Measurements from ENCODE around the gene IL19.

IL19 gene

DNA sequence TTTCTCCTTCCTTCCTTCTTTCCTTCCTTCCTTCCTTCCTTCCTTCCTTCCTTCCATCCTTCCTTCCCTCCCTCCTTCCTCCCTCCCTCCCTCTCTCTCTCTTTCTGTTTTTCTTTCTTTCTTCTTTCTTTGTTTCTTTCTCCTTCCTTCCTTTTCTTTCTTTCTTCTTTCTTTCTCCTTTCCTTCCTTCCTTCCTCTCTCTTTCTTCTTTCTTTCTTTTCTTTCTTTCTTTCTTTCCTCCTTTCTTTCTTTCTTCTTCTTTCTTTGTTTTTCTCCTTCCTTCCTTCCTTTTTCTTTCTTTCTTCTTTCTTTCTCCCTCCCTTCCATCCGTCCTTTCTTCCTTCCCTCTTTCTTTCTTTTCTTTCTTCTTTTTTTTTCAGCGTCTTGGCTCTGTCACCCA, 18.1 kb upstream of the IL19 start:
- H4K8ac ChIP-seq (ENCODE audit: low read depth, low read length) = no peak overlapping the region
- H4K91ac ChIP-seq (ENCODE audit: low read depth, low read length) = no peak overlapping the region
- no peak overlapping the region for H3K27ac ChIP-seq (ENCODE audit: low read depth, low read length)
- H3K23ac ChIP-seq (ENCODE audit: low read length) = no peak overlapping the region
- H3K36me3 ChIP-seq (ENCODE audit: control insufficient read depth in 1 of 2, insufficient read depth in 2 of 2, low read length in 2 of 2) = no peaks in the 10 kb centered on the region
- H3K9me3 ChIP-seq (ENCODE audit: insufficient read depth, low read depth, low read length) = no peaks in the 10 kb centered on the region
- H3K4me2 ChIP-seq (ENCODE audit: low read length) = no peak overlapping the region
- no peak overlapping the region for H3K4me3 ChIP-seq (ENCODE audit: low read depth, low read length)
- no peak overlapping the region for H2AFZ ChIP-seq (ENCODE audit: insufficient read depth, low read length, poor library complexity)
- no peak overlapping the region for H2AK5ac ChIP-seq (ENCODE audit: low read length)
- no peak overlapping the region for H2BK5ac ChIP-seq (ENCODE audit: low read depth, low read length, poor library complexity)
- H3K18ac ChIP-seq (ENCODE audit: low read length) = no peak overlapping the region
- H2BK12ac ChIP-seq (ENCODE audit: low read length) = no peak overlapping the region
- no peak overlapping the region for H2BK120ac ChIP-seq (ENCODE audit: insufficient read depth, low read length, poor library complexity)
- no peak for DNase-seq
- no peaks in the 10 kb centered on the region for H3K4me1 ChIP-seq (ENCODE audit: control insufficient read depth in 1 of 2, insufficient read depth in 2 of 2, low read length in 2 of 2)
- H3K79me1 ChIP-seq (ENCODE audit: low read length) = no peaks in the 10 kb centered on the region
- H3K4ac ChIP-seq (ENCODE audit: low read depth, low read length) = no peak overlapping the region
- WGBS (ENCODE audit: extremely low coverage, insufficient coverage, insufficient read length) = no CpG with 5 or more reads among the region's 2 CpGs
- H4K12ac ChIP-seq (ENCODE audit: low read depth, low read length) = no peak overlapping the region
- no peak overlapping the region for H3K9ac ChIP-seq (ENCODE audit: low read length)
- H3K79me2 ChIP-seq (ENCODE audit: control insufficient read depth, insufficient read depth, low read length, poor library complexity) = no peaks in the 10 kb centered on the region
- H3K27me3 ChIP-seq (ENCODE audit: insufficient read depth, low read length) = no peaks in the 10 kb centered on the region
- no peak overlapping the region for H3K14ac ChIP-seq (ENCODE audit: low read length)

- Histone ChIP-seq H3K4me1 (ENCODE audit: control insufficient read depth in 1 of 2, insufficient read depth in 2 of 2, low read length in 2 of 2) (no peaks in the 10 kb centered on the region), H3K18ac (ENCODE audit: low read length) (no peak overlapping the region), H3K4ac (ENCODE audit: low read depth, low read length) (no peak overlapping the region), H2BK120ac (ENCODE audit: insufficient read depth, low read length, poor library complexity) (no peak overlapping the region), H3K23ac (ENCODE audit: low read length) (no peak overlapping the region), H3K36me3 (ENCODE audit: control insufficient read depth in 1 of 2, insufficient read depth in 2 of 2, low read length in 2 of 2) (no peaks in the 10 kb centered on the region), H2BK12ac (ENCODE audit: low read length) (no peak overlapping the region), H3K9ac (ENCODE audit: low read length) (no peak overlapping the region), H3K4me2 (ENCODE audit: low read length) (no peak overlapping the region), H3K27me3 (ENCODE audit: insufficient read depth, low read length) (no peaks in the 10 kb centered on the region), H3K79me2 (ENCODE audit: control insufficient read depth, insufficient read depth, low read length, poor library complexity) (no peaks in the 10 kb centered on the region), H3K14ac (ENCODE audit: low read length) (no peak overlapping the region), H4K8ac (ENCODE audit: low read depth, low read length) (no peak overlapping the region), H3K79me1 (ENCODE audit: low read length) (no peaks in the 10 kb centered on the region), H2BK5ac (ENCODE audit: low read depth, low read length, poor library complexity) (no peak overlapping the region), H4K12ac (ENCODE audit: low read depth, low read length) (no peak overlapping the region), H3K27ac (ENCODE audit: low read depth, low read length) (no peak overlapping the region), H2AFZ (ENCODE audit: insufficient read depth, low read length, poor library complexity) (no peak overlapping the region), H3K4me3 (ENCODE audit: low read depth, low read length) (no peak overlapping the region), H3K9me3 (ENCODE audit: insufficient read depth, low read depth, low read length) (no peaks in the 10 kb centered on the region), H4K91ac (ENCODE audit: low read depth, low read length) (no peak overlapping the region), H2AK5ac (ENCODE audit: low read length) (no peak overlapping the region)
- DNase-seq = peak in 1 of 2 donors; percentile 34
- WGBS (ENCODE audit: extremely low coverage, insufficient coverage, insufficient read length) = no CpG with 5 or more reads among the region's 3 CpGs
Measured at GRCh38 chr1:206753141-206753540, 17.4 kb upstream of the IL19 start.

DNA sequence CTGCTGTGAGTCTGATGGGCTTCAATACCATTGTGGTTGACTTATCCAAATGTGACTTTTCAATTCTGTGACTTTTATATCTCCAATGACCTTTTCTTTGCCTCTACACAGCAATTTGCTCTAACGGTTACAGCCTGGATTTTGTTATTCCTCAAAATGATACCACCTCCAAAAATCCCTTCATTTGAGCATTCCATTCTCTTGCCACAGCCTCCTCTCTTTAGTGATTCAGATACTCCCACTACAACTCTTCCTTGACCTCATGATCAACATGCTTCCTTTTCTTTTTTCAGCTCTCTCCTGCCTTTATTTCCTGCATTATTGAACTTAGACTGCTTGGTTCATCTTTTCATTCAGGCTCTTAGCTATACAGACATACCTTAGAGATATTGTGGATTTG, 16.6 kb upstream of the IL19 start:
- Histone ChIP-seq H3K9me3 (ENCODE audit: insufficient read depth, low read depth, low read length) (no peaks in the 10 kb centered on the region), H3K79me2 (ENCODE audit: control insufficient read depth, insufficient read depth, low read length, poor library complexity) (no peaks in the 10 kb centered on the region), H3K36me3 (ENCODE audit: control insufficient read depth in 1 of 2, insufficient read depth in 2 of 2, low read length in 2 of 2) (no peaks in the 10 kb centered on the region), H4K12ac (ENCODE audit: low read depth, low read length) (no peak overlapping the region), H3K27me3 (ENCODE audit: insufficient read depth, low read length) (no peaks in the 10 kb centered on the region), H2BK120ac (ENCODE audit: insufficient read depth, low read length, poor library complexity) (no peak overlapping the region), H3K23ac (ENCODE audit: low read length) (no peak overlapping the region), H3K18ac (ENCODE audit: low read length) (no peak overlapping the region), H3K4me2 (ENCODE audit: low read length) (no peak overlapping the region), H3K14ac (ENCODE audit: low read length) (no peak overlapping the region), H3K27ac (ENCODE audit: low read depth, low read length) (no peak overlapping the region), H2AK5ac (ENCODE audit: low read length) (no peak overlapping the region), H3K79me1 (ENCODE audit: low read length) (no peaks in the 10 kb centered on the region), H3K9ac (ENCODE audit: low read length) (no peak overlapping the region), H2BK12ac (ENCODE audit: low read length) (no peak overlapping the region), H3K4me1 (ENCODE audit: control insufficient read depth in 1 of 2, insufficient read depth in 2 of 2, low read length in 2 of 2) (no peaks in the 10 kb centered on the region), H2AFZ (ENCODE audit: insufficient read depth, low read length, poor library complexity) (no peak overlapping the region), H4K8ac (ENCODE audit: low read depth, low read length) (no peak overlapping the region), H3K4me3 (ENCODE audit: low read depth, low read length) (no peak overlapping the region), H2BK5ac (ENCODE audit: low read depth, low read length, poor library complexity) (no peak overlapping the region), H3K4ac (ENCODE audit: low read depth, low read length) (no peak overlapping the region), H4K91ac (ENCODE audit: low read depth, low read length) (no peak overlapping the region)
- peak in 1 of 2 donors; percentile 14 for DNase-seq
- WGBS (ENCODE audit: extremely low coverage, insufficient coverage, insufficient read length) = no CpG with 5 or more reads among the region's 1 CpG

DNA sequence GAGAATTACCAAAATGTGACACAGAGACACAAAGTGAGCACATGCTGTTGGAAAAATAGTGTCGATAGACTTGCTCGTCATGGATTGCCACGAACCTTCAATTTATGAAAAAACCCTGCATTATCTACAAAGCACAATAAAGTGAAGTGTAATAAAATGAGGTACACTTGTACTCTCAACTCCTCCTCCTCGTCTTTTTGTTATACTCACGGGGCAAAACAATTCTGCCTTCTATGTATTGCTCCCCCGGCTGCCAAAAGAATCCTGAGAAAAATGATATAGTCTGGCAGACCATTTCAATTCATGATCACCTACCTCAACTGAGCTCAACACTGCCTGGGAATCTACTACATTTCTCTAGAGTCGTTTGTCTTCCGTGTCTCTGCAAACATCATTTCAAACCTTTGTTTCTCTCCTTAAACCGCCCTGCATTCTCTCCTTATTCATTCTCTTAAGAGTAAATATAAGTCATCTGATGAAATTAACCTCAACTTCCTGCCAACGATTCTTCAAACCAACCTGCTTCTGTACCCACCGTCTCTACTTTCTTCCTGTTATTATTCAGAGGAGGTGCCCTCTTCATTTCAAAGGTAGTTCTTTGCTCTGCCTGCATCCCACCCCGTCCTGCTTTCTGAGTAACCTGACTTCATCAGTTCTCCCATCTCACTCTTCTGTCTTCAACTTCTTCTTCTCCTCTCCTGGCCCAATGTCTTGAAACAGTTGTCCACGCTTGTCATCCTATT, 12.9 kb upstream of the IL19 start:
- WGBS (ENCODE audit: extremely low coverage, insufficient coverage, insufficient read length) = no CpG with 5 or more reads among the region's 13 CpGs
- Histone ChIP-seq H4K91ac (ENCODE audit: low read depth, low read length) (no peak overlapping the region), H3K18ac (ENCODE audit: low read length) (no peak overlapping the region), H2BK5ac (ENCODE audit: low read depth, low read length, poor library complexity) (no peak overlapping the region), H3K4ac (ENCODE audit: low read depth, low read length) (no peak overlapping the region), H3K23ac (ENCODE audit: low read length) (no peak overlapping the region), H3K27ac (ENCODE audit: low read depth, low read length) (no peak overlapping the region), H3K36me3 (ENCODE audit: control insufficient read depth in 1 of 2, insufficient read depth in 2 of 2, low read length in 2 of 2) (no peaks in the 10 kb centered on the region), H3K4me2 (ENCODE audit: low read length) (no peak overlapping the region), H4K8ac (ENCODE audit: low read depth, low read length) (no peak overlapping the region), H2AFZ (ENCODE audit: insufficient read depth, low read length, poor library complexity) (no peak overlapping the region), H3K4me1 (ENCODE audit: control insufficient read depth in 1 of 2, insufficient read depth in 2 of 2, low read length in 2 of 2) (peaks cover 0 to 3% of the 10 kb centered on the region in 2 experiments), H3K79me2 (ENCODE audit: control insufficient read depth, insufficient read depth, low read length, poor library complexity) (no peaks in the 10 kb centered on the region), H2BK120ac (ENCODE audit: insufficient read depth, low read length, poor library complexity) (no peak overlapping the region), H2AK5ac (ENCODE audit: low read length) (no peak overlapping the region), H3K9me3 (ENCODE audit: insufficient read depth, low read depth, low read length) (no peaks in the 10 kb centered on the region), H2BK12ac (ENCODE audit: low read length) (no peak overlapping the region), H3K4me3 (ENCODE audit: low read depth, low read length) (no peak overlapping the region), H3K27me3 (ENCODE audit: insufficient read depth, low read length) (no peaks in the 10 kb centered on the region), H3K79me1 (ENCODE audit: low read length) (no peaks in the 10 kb centered on the region), H4K12ac (ENCODE audit: low read depth, low read length) (no peak overlapping the region), H3K9ac (ENCODE audit: low read length) (no peak overlapping the region), H3K14ac (ENCODE audit: low read length) (no peak overlapping the region)
- no peak for DNase-seq

All from trophoblast cell (in vitro differentiated cells and primary cell).